SIG-M5 treated with dmso at 0.1 percent for 504 hours (cell line): ENCODE data around the gene DDX19B.
"Not testable (repeated sequence)": the region's sequence is repeated elsewhere in the genome, so short reads cannot be mapped to it uniquely, and the experiment has no call there.

ENCODE experiments used
- DNase-seq: peaks from one replicate; lab custom pipeline; 2025; ENCODE audit not compliant: unreplicated experiment; lab: John Stamatoyannopoulos, UW

The DDX19B gene

DNA sequence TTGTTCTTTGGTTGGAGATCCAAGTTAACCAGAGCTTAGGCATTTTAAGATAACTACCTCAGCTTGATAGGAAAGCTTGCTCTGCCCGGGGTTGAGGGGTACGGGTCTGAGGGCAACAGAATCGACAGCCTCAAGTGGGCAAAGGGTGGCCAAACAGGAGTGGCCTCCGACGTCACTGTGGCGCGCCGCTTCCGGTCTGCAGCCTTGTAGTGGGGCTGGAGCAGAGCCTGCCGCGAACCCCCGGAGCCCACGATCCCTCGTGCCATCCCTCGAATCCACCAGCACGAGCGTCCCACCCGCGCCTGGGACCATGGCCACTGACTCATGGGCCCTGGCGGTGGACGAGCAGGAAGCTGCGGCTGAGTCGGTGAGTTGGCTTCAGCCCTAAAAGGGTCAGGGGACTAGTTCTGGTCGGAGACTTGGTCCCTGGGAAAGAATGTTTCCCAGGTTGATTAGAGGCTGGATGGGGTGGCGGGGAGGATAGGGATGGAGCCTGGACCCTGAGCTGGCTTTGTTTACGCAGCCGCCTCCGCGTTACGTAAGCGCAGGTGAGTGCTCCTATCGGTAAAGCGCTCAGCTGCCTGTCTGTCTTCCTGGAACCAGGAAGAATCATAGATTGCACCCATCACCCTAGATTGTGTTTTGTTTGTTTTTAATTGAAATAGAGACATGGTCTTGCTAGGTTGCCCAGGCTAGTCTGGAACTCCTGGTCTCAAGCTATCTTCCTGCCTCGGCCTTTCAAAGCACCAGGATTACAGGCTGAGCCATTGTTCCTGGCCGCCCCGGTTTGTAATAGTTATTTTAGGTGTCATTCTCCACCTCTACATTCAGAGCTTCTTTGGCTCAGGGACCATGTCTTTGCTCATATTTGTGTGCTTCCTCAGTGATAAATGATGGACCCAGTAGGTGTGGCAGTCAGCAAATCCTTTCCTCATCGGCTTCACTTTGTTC is at the start of gene DDX19B:
TSS of gene DDX19B (plus strand) at position 199 of the 951 bp plus-strand sequence. CDS start at position 311, 112 bp downstream.
- peak; percentile 46 for DNase-seq

GRCh38 chr16:70249697-70250096 is 49.3 kb upstream of the DDX19B start:
- DNase-seq: not testable (repeated sequence)

GRCh38 chr16:70250748-70251628 is 48.0 kb upstream of the DDX19B start:
- DNase-seq: no peak

DNA sequence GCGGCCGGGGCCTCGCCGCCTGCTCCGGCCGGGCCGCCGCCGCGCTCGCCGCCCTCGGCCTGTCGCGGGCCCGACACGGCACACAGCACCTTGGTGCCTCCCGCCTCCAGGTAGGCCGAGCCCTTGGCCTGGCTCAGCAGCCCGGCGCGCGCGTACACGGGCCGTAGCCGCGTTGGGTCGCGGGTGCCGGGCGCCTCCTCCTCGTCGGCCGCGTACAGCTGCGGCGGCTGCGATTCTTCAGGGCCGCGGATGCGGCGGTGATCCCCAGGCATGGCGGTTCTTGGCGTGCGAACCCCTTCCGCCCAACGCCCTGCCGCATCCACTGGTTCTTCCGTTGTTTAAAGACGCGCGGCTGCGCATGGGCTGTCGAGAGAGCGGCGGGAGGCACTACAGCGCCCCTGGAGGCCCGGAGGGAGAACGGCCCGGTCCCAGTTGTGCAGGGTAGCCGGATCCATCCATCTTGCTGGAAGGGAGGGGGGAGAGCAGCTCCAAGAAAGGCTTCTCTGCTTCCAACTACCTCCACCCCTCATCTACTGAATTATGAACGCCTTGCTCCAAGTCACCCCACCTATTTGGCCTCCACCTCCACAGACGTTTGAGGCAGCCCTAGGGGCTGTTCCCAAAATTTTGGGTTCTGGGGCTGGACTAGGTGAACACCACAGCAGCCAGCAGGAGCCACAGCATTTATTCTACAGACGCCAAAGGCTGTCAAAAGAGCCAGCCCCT is 47.2 kb upstream of the DDX19B start, which contains the start of gene EXOSC6:
TSS of gene EXOSC6 (minus strand) at position 312 of the 726 bp plus-strand sequence. CDS start at position 272, 40 bp downstream.
- DNase-seq: peak; percentile 94

DNA sequence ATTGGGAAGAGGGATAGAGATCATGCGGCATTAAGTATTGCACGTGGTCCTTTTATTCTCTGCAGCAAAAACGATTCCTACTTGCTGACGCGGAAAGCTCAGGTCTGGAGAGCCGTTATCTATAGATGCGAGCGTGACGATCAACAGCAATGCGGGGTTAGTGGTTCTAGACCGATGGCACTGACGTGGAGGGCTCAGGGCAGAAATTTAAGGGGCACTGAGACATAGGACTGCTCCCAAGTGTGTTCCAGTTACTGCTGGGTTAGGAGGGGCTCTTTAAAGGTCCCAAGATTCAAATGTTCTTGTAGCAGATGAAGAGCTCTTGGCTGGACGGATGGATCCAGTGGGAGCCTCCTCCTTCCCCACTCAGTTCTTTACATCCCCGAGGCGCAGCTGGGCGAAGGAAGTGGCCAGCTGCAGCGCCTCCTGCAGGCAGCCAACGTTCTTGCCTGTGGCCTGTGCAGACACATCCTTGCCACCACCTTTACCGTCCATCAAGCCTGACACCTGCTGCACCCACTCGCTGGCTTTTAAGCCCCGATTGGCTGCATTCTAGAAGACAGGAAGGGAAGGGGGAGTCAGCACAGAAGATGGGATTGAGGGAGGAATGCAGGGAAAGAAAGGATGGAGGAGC is 46.5 kb upstream of the DDX19B start:
- no peak for DNase-seq

DNA sequence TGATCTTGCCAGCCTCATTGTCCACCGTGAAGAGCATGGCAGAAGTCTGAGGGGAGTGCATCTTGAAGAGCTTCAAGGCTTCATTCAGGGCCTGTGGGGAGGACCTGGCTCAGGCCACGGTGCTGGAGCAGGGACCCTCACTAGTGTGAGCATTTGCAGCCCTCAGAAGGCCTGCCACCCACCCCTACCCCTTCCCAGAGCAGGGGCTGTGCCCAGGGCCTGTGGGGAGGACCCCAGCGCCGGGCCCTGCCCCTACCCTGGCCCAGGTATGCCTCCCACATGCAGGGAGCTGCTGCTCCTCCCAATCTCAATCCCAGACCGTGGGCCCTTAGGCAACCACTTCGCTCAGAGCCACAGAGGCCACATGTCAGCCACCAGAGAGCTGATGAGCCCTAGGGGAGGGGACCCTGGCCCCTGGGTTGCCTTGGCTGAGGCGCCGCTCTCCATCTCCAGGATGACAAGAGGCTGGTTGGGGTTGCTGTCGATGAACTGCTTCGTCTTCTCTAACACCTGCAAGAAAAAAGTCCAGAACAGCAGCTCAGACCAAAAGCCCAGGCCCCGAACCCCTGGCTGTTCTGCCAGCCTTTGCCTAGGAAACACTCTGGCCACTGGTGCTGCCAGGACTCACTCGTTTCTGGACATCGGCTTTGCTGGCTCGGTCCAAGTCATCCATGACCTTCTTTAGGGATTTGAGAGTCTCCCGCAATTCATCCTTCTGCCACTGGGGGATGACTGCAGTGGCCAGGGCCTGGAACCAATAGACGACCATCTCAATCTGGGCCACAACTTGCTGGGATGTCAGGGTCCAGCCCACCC is 45.5 kb upstream of the DDX19B start:
- peak; percentile 11 for DNase-seq

DNA sequence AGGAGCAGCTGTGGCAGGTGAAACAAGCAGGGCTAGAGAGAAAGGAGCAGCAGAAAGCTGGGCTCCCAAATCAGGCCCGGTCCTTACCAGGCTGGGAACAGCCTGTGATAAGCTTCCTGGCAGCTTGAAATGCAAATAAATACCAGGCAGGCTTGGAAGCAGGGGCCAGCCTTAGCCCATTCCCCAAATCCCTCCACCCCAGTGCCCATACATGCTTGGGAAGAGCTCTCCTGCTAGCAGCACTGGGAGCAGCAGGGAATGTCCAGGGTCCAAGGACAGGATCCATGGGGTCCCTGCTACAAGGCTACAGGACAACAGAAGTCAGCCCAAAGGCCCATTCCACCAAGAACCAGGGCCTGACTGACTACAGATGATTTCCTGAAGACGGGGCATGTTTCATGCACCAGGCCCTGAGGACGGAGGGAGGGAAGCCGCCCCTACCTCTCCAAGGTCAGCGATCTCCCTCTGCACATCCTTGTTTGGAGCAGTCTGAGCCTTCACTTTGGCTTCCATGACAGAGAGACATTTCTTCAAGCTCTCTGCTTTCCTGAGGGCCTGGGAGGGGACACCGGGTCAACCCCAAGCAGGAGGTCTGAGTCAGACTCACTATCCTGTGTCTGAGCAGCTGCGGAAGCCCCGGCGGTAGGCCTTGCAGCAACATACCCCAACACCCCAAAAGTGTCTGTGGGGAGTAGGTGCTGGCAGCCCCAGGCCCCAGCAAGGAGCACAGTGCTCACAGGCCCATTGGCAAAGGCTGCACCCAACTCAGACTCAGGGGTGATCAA is 44.6 kb upstream of the DDX19B start:
- DNase-seq: no peak

DNA sequence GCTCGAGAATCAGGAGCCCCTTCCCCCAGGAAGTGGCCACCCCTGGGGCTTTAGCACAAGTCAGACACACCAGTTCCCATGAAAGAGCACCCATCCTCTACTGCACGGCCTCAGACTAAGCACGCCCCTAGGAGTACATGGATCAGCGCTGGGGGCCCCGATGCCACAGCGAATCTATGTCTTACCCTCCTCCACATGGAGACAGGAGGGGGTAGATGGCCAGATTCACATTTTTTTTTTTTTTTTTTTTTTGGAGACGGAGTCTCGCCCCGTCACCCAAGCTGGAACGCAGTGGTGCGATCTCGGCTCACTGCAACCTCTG is 44.1 kb upstream of the DDX19B start:
- DNase-seq: no peak

DNA sequence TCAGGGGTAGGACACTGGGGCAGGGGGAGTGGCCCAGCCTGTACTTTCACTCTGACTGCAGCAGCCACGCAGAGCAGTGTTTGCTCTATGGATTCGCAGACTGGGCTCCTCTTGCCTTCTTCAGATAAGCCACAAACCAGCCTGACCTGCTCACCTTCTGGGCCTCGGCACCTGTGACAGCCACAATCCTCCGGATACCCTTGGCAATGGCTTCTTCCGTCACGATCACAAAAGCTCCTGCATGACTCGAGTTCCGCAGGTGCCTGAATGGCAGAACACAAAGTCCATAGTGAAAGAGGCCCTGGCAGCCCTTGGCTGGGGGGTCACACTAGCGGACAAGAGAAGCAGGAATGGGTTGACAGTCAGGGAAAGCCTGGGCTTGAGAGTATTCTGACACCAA is 43.4 kb upstream of the DDX19B start:
- no peak for DNase-seq

GRCh38 chr16:70257391-70257790 is 41.6 kb upstream of the DDX19B start:
- no peak for DNase-seq

DNA sequence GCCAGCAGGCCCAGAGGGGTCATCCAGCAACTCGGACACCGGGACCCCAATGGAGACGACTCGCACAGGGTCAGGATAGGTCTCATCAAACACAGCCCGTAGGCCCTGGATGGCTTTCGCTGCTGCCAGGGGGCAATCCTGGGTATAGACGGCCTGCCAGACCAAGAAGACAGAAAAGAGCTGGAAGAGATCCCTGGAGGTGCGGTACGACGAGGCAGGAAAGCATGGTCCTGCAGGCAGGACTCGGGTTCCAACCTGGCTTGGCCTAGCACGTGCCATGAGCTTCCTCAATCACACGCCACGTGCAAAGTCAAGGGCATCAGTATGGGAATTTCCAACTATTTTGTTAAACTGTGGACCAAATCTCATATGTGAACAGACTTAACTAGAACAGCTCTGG is 40.9 kb upstream of the DDX19B start:
- DNase-seq: no peak

DNA sequence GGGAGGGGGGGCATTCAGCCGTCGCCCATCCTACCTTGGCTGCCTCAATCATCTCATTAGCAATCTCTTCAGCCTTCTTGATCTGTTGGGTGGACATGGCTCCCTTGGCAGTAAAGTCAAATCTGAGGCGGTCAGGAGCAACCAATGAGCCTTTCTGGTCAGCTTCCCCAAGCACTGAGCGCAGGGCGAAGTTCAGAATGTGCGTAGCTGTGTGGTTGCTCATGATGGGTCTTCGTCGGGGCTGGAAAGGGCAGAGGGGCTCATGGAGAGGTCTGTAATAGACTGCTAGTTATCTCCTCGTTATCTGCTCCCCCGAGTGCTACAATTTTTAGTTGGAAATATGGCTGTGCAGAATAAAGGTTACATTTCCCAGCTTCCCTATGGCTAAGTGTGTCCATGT is 40.0 kb upstream of the DDX19B start:
- DNase-seq: no peak

GRCh38 chr16:70259903-70260302 is 39.1 kb upstream of the DDX19B start:
- not testable (repeated sequence) for DNase-seq

- DNase-seq: peak; percentile 42
Measured at GRCh38 chr16:70267516-70267915, 31.5 kb upstream of the DDX19B start.

DNA sequence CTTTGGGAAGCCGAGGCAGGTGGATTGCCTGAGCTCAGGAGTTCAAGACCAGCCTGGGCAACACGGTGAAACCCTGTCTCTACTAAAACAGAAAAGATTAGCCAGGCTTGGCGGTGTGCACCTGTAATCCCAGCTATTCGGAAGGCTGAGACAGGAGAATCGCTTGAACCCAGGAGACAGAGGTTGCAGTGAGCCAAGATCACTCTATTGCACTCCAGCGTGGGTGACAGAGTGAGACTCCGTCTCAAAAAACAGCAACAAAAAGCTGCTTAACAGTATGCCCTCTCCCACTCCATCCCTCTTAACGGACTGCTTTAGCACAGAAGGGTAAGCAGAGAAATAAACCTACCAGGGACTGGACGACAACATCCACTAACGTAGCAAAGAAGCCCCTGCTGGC is 31.1 kb upstream of the DDX19B start:
- not testable (repeated sequence) for DNase-seq

- DNase-seq: no peak
Measured at GRCh38 chr16:70269471-70269870, 29.5 kb upstream of the DDX19B start.

DNA sequence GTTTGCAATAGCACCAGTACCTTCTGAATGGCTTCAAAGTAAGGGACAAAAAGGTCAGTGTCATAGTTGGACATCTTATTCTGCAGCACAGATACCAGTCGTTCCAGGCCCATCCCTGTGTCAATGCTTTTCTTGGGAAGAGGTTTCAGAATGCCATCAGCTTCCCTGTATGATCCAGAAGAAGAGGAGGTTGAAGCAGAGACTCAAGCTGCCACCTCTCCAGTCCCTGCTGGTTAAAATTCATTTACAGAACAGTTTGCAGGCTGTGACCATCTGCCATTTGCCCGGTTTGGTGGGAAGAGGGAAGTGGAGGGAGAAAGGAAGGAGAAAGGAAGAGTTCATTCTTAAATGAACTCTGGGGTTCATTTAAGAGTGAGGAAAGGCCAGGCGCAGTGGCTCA is 28.8 kb upstream of the DDX19B start:
- no peak for DNase-seq

- no peak for DNase-seq
Measured at GRCh38 chr16:70271696-70272095, 27.3 kb upstream of the DDX19B start.

GRCh38 chr16:70276392-70276791 is 22.6 kb upstream of the DDX19B start:
- no peak for DNase-seq
